Fibroblast of skin of left quadriceps (primary cell): ENCODE data around the gene ICOS.

Source experiments
- DNase-seq, 2 experiments: peaks; one replicate each; pipeline ENCODE4 v3.0.0-alpha.2; 2013; ENCODE audit warnings: low read depth in 2 of 2

ICOS gene

DNA sequence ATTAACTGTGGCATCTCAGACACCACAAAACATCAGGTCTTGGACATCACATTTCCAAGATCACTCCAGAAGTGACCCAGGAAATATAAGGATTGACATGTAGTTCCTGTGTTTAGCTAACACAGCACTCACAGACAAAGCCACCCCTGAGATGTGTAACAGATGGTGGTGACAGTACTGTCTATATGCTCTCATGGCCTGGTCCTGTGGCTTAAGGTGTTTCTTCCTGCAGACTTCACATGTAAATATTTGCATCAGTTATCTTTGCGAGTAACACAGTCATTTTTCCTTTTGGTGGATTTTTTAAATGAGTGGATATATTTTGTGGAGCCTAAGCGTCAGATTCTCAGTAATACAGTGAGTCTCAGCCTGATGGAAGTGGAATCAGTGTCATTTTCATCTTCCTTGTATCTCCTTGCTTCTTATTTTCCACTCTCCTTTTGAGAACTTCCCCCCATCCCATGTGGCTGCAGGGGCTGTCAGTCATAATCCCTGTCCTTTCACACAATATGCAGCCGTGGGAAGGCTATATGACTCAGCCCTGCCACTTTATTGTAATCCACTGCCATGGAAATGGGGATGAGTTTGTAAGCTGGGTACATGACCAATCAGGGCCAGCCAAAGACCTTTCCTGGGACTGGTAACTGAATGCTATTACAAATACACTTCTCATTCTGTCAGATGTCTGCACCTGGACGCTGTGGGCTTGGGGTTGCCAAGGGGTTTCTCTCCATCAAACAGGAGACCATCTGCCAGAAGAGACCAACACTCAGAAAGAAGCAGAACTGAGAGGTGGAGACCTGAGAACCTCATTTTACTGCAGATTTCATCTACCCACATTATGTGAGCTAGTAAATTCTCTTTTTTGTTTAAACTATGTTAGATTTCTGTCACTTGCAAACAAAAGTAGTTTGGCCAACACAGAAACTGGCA lies 74.3 kb downstream of the ICOS start:
- no peak for DNase-seq
